ENCODE data around the gene AMT.

Gene AMT

GRCh38 chr3:49422379-49423248, at the start of gene AMT:
TSS of gene AMT (minus strand) at chr3:49422473. CDS start at chr3:49422450, 23 bp downstream.
- DNase-seq = no peak

- DNase-seq = no peak
Measured at GRCh38 chr3:49470714-49471420, 48.6 kb upstream of the AMT start.

- peak; percentile 98 for DNase-seq
Measured at GRCh38 chr3:49469936-49470713, 47.9 kb upstream of the AMT start, which contains the start of gene DAG1. TSS of gene DAG1 (plus strand) at chr3:49470267. CDS start at chr3:49510535, 40,268 bp downstream.

- DNase-seq = no peak
Measured at GRCh38 chr3:49469037-49469935, 47.0 kb upstream of the AMT start.

- DNase-seq = no peak
Measured at GRCh38 chr3:49466085-49466484, 43.8 kb upstream of the AMT start.

- DNase-seq = no peak
Measured at GRCh38 chr3:49465270-49466034, 43.2 kb upstream of the AMT start.

GRCh38 chr3:49462222-49462621, 39.9 kb upstream of the AMT start:
- DNase-seq = no peak

GRCh38 chr3:49461443-49462171, 39.3 kb upstream of the AMT start:
- no peak for DNase-seq

- DNase-seq = no peak
Measured at GRCh38 chr3:49460956-49461355, 38.7 kb upstream of the AMT start.

- no peak for DNase-seq
Measured at GRCh38 chr3:49460188-49460890, 38.1 kb upstream of the AMT start.

GRCh38 chr3:49456466-49456865, 34.2 kb upstream of the AMT start:
- no peak for DNase-seq

GRCh38 chr3:49454898-49455681, 32.8 kb upstream of the AMT start:
- DNase-seq = no peak

GRCh38 chr3:49454458-49454857, 32.2 kb upstream of the AMT start:
- no peak for DNase-seq

GRCh38 chr3:49453621-49454020, 31.3 kb upstream of the AMT start:
- no peak for DNase-seq

- no peak for DNase-seq
Measured at GRCh38 chr3:49445391-49445790, 23.1 kb upstream of the AMT start.

GRCh38 chr3:49434731-49435130, 12.5 kb upstream of the AMT start:
- no peak for DNase-seq

- DNase-seq = no peak
Measured at GRCh38 chr3:49428752-49429080, 6.4 kb upstream of the AMT start.

- no peak for DNase-seq
Measured at GRCh38 chr3:49427586-49427985, 5.3 kb upstream of the AMT start.

GRCh38 chr3:49424816-49425215, 2.5 kb upstream of the AMT start:
- DNase-seq = no peak

Measured in activated CD4-positive, alpha-beta T cell treated with anti-CD3 and anti-CD28 coated beads, Interleukin-10, Interleukin-2, amounts not matched to agents 100 ng/mL and 50 ng/mL, durations not matched to agents 16 hours and 8 hours (primary cell).